Epidermal melanocyte (primary cell): Measurements from ENCODE around the gene CCDC116.
A peak's percentile ranks its signal among the peaks of the same experiment; 100 is the strongest.
"Not testable (repeated sequence)": the region's sequence is repeated elsewhere in the genome, so short reads cannot be mapped to it uniquely, and the experiment has no call there.

Source experiments
- DNase-seq: peaks from one replicate; pipeline ENCODE4 v3.0.0; 2011; ENCODE audit warnings: low spot score; ENCODE audit not compliant: insufficient read length

CCDC116 gene

DNA sequence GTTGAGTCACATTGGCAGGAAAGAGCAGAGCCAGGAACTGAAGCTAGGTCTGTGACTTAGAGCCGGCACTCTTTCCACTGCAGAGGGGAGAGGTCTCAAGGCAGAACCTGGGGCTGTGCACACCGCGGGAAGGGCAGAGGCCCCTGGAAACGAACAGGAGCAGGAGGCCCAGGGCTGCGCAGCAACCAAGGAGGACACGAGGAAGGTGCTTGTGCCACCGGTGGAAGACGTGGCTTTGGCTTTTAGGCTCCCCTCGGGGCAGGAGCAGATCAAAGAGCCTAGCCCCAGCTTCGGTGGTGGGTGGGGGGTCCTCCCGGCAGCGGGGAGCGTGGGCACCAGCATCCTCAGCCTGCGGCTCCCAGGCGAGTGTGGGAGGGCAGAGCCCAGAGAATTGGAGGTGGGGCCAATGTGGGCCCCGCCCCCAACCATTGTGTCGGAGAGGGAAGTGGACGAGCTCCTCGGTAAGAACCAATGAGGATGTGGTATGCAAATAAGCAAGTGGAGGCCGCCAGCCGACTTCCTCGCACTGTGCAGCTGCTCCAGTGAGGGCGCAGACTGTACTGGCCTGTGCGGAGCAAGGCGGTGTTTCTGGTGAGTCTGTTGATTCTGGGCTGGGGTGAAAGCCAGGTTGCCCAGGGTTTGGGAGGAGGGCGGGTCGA is at the start of gene CCDC116:
Gene CCDC116 (plus strand): TSS at position 524 of the 659 bp plus-strand sequence. CDS start 422 bp downstream, outside the sequence.
- peak; percentile 5 for DNase-seq

DNA sequence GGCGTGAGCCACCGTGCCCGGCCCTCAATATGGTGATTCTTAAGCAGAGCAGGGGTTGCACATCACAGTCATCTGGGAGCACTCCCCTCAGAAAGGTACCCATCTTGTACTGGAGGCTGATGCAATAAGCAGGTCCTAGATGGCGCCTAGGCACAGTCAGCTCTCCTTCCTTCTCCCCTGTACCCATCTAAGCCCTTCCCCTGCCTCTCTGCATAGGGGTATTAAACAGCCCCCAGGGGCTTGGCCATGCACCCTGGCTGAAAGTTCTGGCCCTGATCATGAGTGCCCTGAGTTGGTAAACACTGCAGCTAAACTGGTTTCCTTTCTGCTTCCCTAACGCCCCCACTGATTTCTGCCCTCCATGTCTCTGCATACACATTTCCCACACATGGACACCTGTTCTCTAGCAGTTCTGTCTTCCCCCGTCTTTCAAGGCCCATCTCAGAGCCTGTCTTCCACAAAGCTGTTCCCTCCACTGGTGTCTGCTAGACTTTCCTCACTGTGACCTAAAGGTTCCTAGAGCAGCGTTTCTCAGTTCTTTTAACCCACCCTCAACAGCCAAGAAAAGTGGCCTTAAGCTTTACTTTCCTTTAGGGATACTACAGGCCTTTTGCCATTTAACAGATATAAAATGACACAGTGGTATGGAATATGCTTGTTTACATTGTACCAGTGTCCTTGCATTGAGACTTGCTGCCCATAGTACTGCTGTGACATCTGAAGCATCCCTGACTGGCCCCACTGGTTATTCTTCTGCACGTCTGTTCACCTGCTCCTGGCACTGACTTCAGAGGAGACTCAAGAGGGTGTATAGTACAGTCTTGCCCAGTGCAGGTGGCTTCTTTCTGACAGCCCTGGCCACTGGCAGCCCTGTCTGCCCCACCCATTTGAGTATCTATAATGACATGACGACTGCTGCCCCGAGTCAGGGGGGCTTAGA is 49.5 kb upstream of the CCDC116 start:
- DNase-seq, result no peak

- DNase-seq, result no peak
Observed at GRCh38 chr22:21585389-21585788, 47.2 kb upstream of the CCDC116 start.

- DNase-seq, result peak; percentile 74
Observed at GRCh38 chr22:21587803-21588611, 44.6 kb upstream of the CCDC116 start.

GRCh38 chr22:21589396-21589795 is 43.2 kb upstream of the CCDC116 start:
- DNase-seq, result no peak

- DNase-seq, result no peak
Observed at GRCh38 chr22:21590809-21591641, 41.5 kb upstream of the CCDC116 start.

DNA sequence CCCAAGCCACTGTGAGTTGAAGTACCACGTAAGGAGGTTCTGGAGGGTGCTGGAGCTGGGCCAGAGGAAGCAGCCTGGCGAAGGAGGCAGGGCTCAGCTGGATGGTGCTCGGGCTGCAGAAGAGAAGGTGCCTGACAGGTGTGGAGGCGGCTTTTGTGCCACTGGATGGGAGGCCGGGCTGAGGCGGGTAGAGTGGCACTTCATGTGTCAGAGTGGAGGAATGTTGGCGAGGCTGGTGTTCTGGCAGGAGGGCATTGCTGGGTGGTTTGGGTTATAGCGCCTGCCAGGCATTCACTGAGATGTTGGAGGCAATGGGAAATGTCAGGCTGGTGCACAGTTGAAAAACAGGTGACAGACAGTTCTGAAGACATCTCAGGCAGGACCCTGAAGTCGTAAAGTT is 40.9 kb upstream of the CCDC116 start:
- no peak for DNase-seq

DNA sequence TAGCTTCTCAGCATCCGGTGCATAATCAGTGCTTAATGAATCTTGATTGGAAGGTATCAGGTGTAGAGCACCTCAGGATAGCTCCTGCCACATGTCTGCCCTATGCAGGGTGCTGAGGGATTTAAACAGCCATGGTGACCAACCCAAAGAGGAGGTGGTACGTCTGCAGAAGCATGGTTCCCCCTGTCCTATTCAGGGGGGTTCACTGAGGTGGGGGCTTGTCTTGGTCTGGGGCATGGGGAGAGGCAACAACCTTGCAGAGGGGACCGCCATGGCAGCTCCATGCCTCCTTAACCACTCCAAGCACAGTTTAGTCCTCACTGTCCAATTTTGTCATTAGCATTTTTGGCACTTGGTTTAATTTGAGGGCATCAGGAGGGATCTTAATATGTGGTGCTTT is 40.1 kb upstream of the CCDC116 start:
- DNase-seq, result no peak

DNA sequence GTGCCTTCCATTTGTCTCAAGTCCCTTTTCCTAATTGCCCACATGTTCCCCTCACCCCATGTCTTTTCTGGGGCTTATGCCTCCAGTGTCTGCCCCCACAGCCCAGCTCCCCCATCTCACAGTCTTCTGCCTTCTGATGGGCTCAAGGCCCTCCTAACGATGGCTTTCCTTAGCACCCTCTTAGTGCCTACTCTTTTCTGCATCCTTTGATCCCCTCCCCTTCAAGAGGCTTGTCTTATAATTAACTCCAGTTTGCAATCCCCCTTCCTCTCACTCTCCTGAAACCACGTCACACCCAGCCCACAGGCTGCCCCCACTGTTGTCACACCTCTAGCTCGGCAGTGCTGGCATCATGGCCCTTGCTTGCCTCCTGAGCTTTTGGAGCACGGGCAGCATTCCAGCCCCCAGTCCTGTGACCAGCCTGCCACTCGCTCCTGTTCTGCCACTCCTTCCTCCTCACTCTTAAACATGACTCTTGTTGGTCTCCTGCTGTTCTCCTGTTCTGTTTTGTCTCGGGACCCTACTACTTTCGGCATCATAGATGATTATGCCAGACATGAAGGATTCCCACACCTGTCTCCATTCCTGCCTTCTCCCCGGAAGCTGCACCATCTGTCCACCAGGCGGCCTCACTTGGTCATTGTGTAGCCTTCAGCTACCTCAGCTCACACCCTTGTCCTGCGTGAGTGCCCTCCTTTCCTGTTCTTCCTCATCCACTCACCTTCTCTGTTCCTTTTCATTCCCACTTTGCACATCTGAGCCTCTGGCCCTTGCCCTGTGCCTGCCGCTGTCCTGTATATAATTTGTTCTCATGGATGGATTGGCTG is 38.9 kb upstream of the CCDC116 start:
- DNase-seq, result no peak

GRCh38 chr22:21594865-21595452 is 37.6 kb upstream of the CCDC116 start:
- no peak for DNase-seq

DNA sequence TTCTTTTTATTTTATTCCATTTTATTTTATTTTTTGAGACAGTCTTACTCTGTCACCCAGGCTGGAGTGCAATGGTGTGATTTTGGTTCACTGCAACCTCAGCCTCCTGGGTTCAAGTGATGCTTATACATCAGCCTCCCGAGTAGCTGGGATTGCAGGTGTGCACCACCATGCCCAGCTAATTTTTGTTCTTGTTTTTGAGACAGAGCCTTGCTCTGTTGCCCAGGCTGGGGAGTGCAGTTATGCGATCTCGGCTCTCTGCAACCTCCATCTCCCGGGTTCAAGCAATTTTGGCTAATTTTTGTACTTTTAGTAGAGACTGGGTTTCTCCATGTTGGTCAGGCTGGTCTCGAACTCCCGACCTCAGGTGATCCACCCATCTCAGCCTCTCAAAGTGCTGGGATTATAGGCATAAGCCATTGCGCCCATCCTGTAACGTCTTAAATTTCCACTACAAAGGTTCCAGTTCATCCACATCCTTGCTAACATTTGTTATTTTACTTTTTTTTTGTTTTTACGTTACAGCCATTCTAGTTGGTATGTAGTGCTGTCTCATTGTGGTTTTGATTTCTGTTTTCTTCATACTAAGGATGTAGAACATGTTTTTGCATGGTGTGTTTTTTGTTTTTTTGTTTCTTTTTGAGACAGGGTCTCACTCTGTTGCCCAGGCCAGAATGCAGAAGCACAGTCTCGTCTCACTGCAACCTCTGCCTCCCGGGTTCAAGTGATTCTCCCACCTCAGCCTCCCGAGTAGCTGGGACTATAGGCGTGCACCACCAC is 36.0 kb upstream of the CCDC116 start:
- not testable (repeated sequence) for DNase-seq

DNA sequence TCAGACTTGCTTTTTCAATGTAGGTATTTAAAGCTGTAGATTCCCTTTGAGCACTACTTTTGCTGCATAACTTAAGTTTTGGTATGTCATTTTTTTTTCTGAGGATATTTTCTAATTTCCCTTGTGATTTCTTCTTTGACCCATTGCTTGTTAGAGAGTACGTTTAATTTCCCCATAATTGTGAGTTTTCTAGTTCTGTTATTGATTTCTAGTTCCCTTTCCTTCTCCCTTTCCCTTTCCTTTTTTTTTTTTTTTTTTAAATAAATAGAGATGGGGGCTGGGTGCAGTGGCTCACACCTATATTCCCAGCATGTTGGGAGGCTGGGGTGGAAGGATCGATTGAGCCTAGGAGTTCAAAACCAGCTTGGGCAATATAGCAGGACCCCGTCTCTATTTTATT is 34.3 kb upstream of the CCDC116 start:
- no peak for DNase-seq

DNA sequence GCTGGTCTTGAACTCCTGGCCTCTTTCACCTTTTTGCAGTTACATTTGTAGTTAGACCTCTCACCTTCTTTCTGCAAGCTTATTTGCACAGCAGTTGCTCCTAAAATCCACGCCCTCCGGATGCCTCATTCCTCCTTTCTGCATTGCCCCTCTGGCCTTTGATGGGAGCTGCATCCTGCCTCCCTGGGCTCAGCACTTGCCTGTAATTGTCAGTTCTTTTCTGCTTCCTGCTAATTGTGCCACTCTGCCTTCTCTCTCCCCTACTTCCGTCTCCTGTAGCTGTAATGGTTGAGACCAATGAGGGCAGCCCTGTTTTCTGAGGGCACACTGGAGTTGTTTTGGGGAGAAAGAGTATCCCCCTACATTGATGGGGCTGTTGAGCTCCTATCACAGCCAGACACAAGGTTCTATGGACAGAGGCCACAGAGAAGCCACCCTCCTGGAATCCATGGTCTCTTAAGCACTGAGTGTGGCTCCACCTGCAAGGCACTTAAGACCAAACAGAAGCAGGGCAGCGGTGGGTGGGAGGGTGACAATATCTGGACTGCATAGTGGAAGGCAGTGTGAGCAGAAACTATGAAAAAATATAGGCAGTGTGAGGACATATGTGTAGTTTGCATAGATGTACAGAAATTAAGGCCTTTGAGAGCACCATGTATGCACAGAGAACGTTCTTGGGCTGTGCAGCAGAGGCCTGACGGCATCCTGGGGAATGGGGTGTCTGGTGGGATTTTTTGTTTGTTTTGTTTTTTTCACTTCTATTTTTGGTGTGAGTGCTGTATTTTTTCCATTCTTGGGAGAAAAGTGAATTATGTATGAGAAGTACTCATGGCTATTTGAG is 33.3 kb upstream of the CCDC116 start:
- no peak for DNase-seq

- DNase-seq, result no peak
Observed at GRCh38 chr22:21602579-21602978, 30.0 kb upstream of the CCDC116 start.

- DNase-seq, result no peak
Observed at GRCh38 chr22:21603973-21604372, 28.6 kb upstream of the CCDC116 start.

DNA sequence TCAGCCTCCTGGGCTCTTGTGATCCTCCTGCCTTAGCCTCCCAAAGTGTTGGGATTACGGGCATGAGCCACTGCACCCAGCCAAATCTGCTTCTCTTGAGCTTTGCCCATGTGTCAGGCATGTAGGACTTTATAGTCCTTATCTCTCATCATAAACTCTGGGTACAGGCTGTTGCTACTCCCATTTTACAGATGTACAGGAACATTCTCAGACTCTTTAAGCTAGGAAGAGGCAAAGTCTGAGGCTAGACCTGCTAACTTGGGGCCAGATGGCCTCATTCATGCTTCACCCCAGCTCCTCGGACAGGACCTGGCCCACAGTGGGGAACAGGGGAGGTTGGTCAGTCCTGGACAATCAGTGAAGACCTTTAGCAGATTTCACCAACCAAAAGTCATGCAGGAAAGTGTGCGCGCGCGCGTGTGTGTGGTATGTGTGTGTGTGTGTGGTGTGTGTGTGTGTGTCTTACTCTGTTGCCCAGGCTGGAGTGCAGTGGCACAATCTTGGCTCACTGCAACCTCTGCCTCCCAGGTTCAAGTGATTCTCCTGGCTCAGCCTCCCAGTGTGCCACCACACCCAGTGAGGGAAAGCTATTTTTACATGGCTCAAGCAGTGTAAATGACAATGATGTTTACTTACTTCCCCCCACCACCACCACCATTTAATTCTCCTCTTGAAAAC is 26.5 kb upstream of the CCDC116 start:
- DNase-seq, result no peak

GRCh38 chr22:21606775-21607174 is 25.8 kb upstream of the CCDC116 start:
- no peak for DNase-seq
